AG04449 (cell line): Measurements from ENCODE around the gene ARSI.

Experiments used
- CTCF ChIA-PET: fragments of 350-600 bp; formaldehyde crosslinking; extraction: SDS; loops from one replicate; lab custom pipeline; 2021; ENCODE audit warnings: antibody characterized with exemption; lab: Yijun Ruan, JAX
- POLR2A ChIA-PET: fragments of 400-600, 350-600 bp; formaldehyde crosslinking; extraction: SDS; loops from one replicate; lab custom pipeline; 2020; ENCODE audit warnings: antibody characterized with exemption, inconsistent platforms; lab: Yijun Ruan, JAX
- DNase-seq: peaks from one replicate; pipeline ENCODE4 v3.0.0-alpha.2; 2010; ENCODE audit warnings: low read depth, low spot score
- H3K4me3 ChIP-seq: 2 replicates; pipeline ENCODE4 v1.5.1; 2011; ENCODE audit warnings: low read depth, mild to moderate bottlenecking, control low read depth, low read length
- TF ChIP-seq, protein P1 (sequence below): IDR thresholded peaks from one replicate; pipeline ENCODE4 v1.5.1; 2011; ENCODE audit warnings: mild to moderate bottlenecking, moderate library complexity, low read length, control low read depth, inconsistent platforms; ENCODE audit not compliant: insufficient read depth; ENCODE audit errors: missing control alignments

Gene ARSI

DNA sequence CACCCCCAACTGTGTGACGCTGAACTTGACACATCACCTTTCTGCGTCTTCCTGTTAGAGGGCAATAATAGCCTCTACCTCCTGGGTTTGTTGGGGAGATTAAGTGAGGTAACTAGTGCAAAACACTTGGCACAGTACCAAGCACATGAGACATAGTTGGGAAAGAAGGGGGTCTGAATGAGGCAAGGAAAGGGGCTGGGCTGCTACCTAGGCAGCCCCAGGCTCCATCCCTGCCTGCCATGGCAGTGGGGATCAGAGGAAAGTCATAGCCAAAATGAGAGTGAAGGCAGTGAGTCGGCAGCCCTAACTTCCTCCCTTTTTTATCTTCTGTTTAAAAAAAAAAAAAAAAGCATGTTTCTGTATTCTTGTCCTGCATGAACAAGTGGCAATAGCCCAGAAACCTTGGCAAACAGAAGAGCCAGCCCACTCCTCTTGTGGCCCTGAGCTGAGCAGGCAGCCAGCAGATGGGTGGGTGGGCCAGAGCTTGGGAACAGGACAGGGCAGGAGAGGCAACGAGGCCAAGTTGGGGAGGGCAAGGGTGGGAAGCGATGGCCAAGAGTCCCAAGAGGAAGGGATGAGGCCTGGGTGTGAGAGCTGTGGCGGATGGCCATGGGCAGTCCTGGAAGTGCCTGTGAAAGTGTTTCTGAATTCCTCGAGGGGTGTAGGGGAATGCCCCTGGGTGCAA is 24.5 kb downstream of the ARSI start:
- ChIA-PET POLR2A (interaction anchor here (0.6 to 1.2 kb wide), 2 partner anchors 21 to 286 kb away, joined by 3 read pairs; no protein-coding TSS in a partner anchor), CTCF (interaction anchor here (1.0 to 15.7 kb wide), 4 partner anchors 71 to 160 kb away, joined by 3 to 265 read pairs (median 5); no protein-coding TSS in a partner anchor)
- no peak overlapping the region for H3K4me3 ChIP-seq
- TF ChIP-seq, protein P1, sequence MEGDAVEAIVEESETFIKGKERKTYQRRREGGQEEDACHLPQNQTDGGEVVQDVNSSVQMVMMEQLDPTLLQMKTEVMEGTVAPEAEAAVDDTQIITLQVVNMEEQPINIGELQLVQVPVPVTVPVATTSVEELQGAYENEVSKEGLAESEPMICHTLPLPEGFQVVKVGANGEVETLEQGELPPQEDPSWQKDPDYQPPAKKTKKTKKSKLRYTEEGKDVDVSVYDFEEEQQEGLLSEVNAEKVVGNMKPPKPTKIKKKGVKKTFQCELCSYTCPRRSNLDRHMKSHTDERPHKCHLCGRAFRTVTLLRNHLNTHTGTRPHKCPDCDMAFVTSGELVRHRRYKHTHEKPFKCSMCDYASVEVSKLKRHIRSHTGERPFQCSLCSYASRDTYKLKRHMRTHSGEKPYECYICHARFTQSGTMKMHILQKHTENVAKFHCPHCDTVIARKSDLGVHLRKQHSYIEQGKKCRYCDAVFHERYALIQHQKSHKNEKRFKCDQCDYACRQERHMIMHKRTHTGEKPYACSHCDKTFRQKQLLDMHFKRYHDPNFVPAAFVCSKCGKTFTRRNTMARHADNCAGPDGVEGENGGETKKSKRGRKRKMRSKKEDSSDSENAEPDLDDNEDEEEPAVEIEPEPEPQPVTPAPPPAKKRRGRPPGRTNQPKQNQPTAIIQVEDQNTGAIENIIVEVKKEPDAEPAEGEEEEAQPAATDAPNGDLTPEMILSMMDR = no peak
- no peak for DNase-seq

DNA sequence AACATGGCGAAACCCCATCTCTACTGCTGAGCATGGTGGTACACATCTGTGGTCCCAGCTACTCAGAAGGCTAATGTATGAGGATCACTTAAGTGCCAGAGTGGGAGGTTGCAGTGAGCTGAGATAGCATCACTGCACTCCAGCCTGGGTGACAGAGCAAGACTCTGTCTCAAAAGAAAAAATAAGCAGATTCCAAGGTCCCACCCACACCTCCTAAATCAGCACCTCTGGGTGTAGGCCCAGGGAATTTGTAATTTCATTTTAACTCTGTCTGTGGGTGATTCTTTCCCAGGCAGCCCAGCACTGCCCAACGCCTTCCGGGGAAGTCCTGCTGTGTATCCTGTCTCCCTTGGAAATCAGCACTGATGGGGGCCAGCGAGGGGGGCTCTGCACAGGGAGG is 25.7 kb downstream of the ARSI start:
- no peak for DNase-seq
- TF ChIP-seq, protein P1 = no peak
- H3K4me3 ChIP-seq = no peak overlapping the region
- POLR2A ChIA-PET = no interaction called here
- CTCF ChIA-PET = interaction anchor here (0.8 to 15.7 kb wide), 3 partner anchors 8 to 148 kb away, joined by 3 to 265 read pairs (median 4); no protein-coding TSS in a partner anchor

DNA sequence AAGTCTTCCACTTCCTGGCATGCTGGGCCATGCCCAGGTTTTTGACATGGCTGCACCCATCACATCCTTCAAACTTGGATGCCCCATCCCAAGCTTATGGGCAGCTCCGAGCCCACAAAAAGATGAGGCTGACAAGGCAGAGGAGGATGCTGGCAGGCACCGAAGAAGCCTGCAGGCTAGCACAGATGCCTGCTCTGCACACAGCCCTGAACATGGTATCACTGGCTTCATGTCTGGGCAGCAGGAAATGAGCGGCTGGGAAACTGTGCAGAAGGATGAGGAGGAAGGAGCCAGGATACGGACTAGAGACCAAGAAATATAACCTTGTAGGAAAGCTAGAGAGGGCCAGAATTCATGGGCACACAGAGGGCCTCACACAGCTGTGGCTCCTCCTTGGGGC is 27.9 kb downstream of the ARSI start:
- TF ChIP-seq, protein P1 = no peak
- ChIA-PET POLR2A (interaction anchor here (1.2 kb wide), 1 partner anchor 14 kb away, joined by 3 read pairs; the partner anchor contains the start of gene CAMK2A), CTCF (interaction anchor here (0.8 to 15.7 kb wide), 10 partner anchors 8 to 175 kb away, joined by 3 to 265 read pairs (median 4); no protein-coding TSS in a partner anchor)
- no peak for DNase-seq
- no peak overlapping the region for H3K4me3 ChIP-seq

DNA sequence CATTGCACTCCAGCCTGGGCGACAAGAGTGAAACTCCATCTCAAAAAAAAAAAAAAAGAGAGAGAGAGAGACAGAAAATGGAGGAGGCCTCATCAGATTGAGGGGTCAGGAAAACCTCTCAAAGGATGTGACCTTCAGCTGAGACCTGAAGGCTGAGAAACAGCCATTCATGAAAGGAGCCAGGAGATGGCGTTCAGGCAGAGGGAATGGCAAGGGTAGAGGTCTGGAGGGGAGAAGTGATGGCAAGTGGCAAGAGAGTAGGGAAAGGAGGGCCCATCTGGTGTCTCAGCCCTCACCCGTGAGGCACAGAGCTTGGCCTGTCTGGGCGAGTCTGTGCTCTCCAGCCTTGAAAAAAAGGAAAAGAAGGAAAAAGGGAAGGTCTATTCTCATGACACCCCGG is 30.2 kb downstream of the ARSI start:
- ChIA-PET CTCF (interaction anchor here (0.6 to 15.7 kb wide), 16 partner anchors 9 to 178 kb away, joined by 3 to 265 read pairs (median 3); partner anchors contain the start of gene ARSI), POLR2A (no interaction called here)
- TF ChIP-seq, protein P1 = peak; percentile 81
- no peak for DNase-seq
- no peak overlapping the region for H3K4me3 ChIP-seq

DNA sequence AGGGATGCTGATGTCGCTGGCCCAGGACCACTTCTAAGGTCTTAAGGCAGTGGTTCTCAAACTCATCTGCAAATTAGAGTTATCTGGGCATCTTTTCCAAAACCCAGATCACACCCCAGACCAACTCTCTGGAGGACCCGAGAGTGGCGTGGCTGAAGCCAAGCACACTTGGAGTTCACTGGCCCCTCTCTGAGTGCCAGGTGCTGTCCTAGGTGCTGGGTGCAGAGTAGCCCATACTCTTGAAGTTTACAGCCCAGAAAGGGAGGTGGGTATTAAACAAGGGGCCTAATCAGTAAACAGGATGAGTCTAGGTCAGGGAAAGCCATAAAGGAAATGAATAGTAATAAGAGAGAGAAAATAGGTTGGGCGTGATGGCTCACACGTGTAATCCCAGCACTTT is 30.8 kb downstream of the ARSI start:
- H3K4me3 ChIP-seq = no peak overlapping the region
- ChIA-PET POLR2A (no interaction called here), CTCF (interaction anchor here (0.9 to 15.7 kb wide), 11 partner anchors 9 to 178 kb away, joined by 3 to 265 read pairs (median 4); no protein-coding TSS in a partner anchor)
- DNase-seq = no peak
- TF ChIP-seq, protein P1 = no peak

DNA sequence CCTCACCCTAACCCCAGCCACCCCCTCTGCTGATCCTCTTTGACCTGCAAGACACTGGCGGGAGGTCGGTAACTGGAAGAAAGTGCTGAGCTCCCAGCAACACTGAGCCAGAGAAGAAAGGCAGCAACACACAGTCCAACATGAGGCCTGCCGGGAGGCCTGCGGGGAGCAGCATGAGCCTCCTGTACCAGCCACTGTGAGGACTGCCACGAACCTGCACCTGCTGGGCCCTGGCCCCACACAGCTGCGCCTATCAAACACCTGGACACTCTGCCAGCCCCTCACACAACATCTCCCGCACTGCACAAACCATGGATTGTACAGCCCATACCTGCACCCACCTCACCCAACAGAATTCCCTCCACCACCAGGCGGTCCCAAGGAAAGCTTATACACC is 31.4 kb downstream of the ARSI start:
- TF ChIP-seq, protein P1 = no peak
- H3K4me3 ChIP-seq = no peak overlapping the region
- POLR2A ChIA-PET = no interaction called here
- CTCF ChIA-PET = interaction anchor here (0.9 to 15.7 kb wide), 6 partner anchors 9 to 164 kb away, joined by 3 to 265 read pairs (median 6); no protein-coding TSS in a partner anchor
- no peak for DNase-seq
